ENCODE measurements around the gene CIAO3. TPM values are rescaled to one million over a fixed set of nuclear protein-coding genes. Genes with fewer than 3 reads are reported as not detected.
A peak's percentile ranks its signal among the peaks of the same experiment; 100 is the strongest.

Gene CIAO3
- polyA plus RNA-seq, 6 donors from 2014 or later = 14.1 to 29.6 (median 20.5) TPM

DNA sequence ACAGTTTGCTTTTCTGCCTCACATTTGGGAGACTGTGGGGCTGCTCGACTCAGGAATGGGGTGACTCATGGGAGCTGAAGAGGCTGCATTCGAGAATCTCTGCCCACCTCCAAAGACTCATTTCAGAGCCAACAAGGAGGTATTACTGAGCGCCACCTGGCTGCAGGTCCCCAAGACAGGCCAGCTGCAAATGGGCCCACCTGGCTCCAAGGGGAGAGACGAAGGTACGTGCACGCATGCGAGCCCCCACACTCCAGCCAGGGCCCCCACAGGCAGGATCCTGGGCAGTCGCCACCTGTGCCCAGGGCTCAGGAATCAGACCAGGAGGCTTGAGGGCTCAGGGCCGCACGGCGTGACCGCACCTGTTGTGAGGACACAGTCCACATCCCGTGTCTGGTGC, 7.9 kb downstream of the CIAO3 start:
- peaks cover 2 to 10% (median 6%) of the 10 kb centered on the region in 3 donors for H3K4me1 Mint-ChIP-seq
- H3K27me3 Mint-ChIP-seq = no peaks in the 10 kb centered on the region
- no peak overlapping the region for H3K4me3 Mint-ChIP-seq
- no peaks in the 10 kb centered on the region for H3K36me3 Mint-ChIP-seq
- H3K9me3 Mint-ChIP-seq = no peaks in the 10 kb centered on the region
- DNase-seq (no peak), ATAC-seq (ENCODE audit: low read depth in 2 of 2) (no peak)
- no peak overlapping the region for H3K27ac Mint-ChIP-seq

DNA sequence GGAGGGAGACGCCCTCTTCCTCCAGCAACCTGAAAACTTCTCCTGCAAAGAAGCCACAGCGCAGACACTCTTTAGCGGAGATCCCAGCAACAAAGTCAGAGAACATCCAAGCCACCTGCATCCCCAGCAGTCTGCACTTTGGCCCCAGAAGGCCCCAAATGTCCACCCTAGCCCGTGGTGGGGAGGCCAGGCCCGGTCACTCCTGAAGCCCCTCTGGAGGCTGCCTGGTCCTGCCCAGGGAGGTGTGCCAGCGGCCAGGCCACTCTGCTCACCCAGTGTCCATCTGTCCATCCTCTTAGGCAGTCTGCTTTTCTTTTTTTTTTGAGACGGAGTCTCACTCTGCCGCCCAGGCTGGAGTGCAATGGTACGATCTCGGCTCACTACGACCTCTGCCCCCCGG, 8.5 kb downstream of the CIAO3 start:
- Mint-ChIP-seq H3K36me3 (no peaks in the 10 kb centered on the region), H3K9me3 (no peaks in the 10 kb centered on the region), H3K4me3 (no peak overlapping the region), H3K27ac (no peak overlapping the region), H3K27me3 (no peaks in the 10 kb centered on the region), H3K4me1 (peaks cover 0 to 4% (median under 1%) of the 10 kb centered on the region in 3 donors)
- ATAC-seq (ENCODE audit: low read depth in 2 of 2) (no peak), DNase-seq (no peak)

DNA sequence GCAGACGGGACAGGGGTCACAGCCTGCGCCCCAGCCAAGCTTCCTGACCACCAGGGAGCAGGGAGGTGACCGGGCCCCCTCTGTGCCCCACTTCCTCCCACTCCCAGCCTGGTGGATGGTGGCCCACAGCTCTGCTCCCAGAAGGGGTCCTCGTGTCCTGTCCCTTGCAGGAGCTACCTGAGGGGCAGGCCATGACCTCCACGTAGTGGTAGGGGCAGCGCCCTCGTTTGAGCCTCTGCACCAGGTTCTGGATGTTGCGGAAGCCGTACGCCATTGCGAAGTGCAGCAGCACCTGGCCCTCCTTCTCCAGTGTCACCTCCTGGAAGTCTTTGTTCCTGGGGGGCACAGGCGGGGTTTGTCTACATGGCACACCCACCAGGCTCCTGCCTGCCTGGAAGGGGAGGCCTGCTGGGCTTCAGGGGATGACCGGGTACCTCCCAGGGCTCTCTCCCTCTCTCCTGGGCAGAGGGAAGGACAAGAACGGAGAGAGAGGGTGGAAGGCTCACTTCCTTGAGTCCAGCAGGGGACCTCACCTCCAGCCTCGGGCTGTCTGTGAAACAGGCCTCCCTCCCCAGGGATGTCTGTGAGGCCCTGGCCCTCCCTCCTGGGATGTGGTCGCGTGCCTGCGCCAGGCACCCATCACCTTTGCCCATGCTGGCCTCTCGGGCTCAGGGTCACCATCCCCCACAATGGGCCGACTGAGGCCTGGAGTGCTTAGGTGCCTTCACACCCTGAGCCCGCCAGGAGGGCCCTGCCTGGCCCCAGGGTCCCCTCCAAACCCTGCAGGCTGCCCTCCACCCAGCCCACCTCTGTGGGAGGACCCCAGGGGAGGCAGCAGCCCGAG, 9.9 kb downstream of the CIAO3 start:
- ATAC-seq (ENCODE audit: low read depth in 2 of 2) (no peak), DNase-seq (no peak)
- Mint-ChIP-seq H3K4me1 (peaks cover 0 to 3% (median 2%) of the 10 kb centered on the region in 3 donors), H3K4me3 (peak overlapping the region in 1 of 8 donors; percentile 15), H3K27ac (no peak overlapping the region), H3K36me3 (no peaks in the 10 kb centered on the region), H3K27me3 (no peaks in the 10 kb centered on the region), H3K9me3 (no peaks in the 10 kb centered on the region)

DNA sequence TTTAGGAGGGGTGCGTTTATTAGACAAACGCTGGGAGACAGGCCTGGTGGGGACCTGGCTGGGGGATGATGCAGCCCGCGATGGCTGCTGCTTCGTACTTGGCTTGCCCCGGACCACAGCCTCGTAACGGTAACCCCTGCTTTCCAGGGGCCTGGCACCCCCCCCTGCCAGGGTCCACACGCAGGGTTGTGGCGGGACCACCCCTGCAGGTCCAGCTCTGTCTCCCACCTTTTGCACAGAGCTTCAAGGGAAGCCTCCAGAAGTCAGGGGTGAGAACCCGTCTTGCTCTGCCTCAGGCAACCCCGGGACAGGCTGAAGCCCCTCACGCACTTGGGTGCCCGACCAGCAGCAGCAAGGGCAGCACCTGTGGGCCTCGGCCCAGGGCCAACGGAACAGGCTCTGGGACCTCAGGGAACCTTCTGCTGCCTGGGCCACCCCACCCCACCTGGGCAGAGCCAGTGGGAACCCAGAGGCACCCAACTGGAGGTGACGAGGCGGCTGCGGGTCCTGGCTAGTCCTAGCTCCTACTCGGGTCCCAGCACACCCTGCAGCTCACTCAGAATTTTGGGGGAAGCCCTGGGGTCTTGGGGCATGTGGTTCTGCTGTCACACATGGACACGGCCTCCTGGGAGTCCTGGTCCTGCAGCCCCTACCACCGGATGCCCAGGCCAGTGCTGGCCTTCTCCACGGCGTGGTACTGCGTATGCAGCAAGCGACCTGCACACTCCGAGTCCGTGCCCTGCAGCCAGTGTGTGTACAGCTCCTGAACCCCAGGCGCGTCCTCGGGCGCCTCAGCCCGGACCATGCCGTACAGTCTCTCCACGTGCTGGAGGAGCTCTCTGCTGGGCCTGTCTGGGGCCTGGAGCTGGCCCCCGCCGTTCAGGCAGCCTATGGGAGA, 10.8 kb downstream of the CIAO3 start:
- ATAC-seq (ENCODE audit: low read depth in 2 of 2) (no peak), DNase-seq (no peak)
- H3K36me3 Mint-ChIP-seq = no peaks in the 10 kb centered on the region
- H3K4me1 Mint-ChIP-seq = peaks cover 0 to 5% (median 0%) of the 10 kb centered on the region in 3 donors
- H3K4me3 Mint-ChIP-seq = peak overlapping the region in 6 of 8 donors; percentile 15 to 60 (median 32)
- H3K27ac Mint-ChIP-seq = peak overlapping the region in 1 of 6 donors; percentile 11
- no peaks in the 10 kb centered on the region for H3K27me3 Mint-ChIP-seq
- no peaks in the 10 kb centered on the region for H3K9me3 Mint-ChIP-seq

DNA sequence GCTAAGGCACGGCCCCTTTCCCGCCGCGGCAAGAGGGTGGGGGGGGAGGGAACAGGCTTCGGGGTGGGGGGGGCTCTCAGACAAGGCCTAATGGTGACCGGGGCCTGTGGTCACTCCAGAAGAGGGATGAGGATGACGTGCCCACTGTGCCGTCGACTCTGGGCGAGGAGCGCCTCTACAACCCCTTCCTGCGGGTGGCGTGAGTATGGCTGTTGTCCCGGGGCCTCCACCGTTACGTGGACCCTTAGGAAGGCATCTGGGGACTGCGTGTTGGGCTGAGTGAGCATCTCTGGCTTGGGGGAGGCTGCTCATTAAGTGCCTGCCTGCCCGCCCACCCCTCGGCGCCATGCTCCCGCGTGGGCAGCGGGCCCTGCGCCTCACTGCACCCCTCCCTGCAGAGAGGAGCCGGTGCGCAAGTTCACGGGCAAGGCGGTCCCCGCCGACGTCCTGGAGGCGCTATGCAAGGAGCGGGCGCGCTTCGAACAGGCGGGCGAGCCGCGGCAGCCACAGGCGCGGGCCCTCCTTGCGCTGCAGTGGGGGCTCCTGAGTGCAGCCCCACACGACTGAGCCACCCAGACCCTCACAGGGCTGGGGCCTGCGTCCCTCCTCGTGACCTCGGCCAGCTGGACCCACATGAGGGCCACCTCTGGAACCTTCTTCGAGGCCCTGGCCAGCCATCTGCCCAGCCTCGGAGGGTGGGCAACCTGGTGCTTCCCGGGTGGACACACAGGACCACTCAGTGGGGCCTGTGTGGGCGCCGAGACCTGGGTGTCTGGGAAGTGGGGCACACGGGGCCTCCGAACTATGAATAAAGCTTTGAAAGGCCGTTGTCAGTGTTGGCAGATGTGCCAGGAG, 11.7 kb downstream of the CIAO3 start:
- Mint-ChIP-seq H3K9me3 (no peaks in the 10 kb centered on the region), H3K4me3 (peak overlapping the region in 5 of 8 donors; percentile 47 to 75 (median 55)), H3K4me1 (peaks cover 0 to 5% (median 0%) of the 10 kb centered on the region in 3 donors), H3K27me3 (no peaks in the 10 kb centered on the region), H3K36me3 (no peaks in the 10 kb centered on the region), H3K27ac (peak overlapping the region in 2 of 6 donors; percentile 15 to 43)
- ATAC-seq (ENCODE audit: low read depth in 2 of 2) (no peak), DNase-seq (no peak)

DNA sequence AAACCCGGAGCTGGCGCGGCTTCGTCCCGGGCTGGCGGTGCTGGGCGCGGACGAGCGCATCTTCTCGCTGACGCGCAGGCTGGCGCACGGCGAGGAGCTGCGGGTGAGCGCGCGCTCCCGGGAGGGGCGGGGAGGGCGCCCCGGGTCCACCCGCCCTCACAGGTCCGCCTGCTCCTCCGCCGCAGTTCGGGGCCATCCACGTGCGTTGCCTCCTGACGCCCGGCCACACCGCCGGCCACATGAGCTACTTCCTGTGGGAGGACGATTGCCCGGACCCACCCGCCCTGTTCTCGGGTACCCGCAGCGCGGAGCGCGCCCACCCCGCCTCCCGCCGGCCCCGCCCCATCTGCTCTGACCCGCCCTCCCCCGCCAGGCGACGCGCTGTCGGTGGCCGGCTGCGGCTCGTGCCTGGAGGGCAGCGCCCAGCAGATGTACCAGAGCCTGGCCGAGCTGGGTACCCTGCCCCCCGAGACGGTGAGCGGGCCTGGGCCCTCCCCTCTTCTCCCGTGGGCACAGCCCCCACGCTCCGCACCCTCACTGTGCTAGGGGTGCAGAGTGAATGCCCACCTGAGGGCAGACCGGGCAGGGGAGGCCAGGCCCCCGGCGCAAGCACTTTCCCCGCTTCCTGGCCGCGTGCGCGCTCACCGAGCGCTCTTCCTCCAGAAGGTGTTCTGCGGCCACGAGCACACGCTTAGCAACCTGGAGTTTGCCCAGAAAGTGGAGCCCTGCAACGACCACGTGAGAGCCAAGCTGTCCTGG, 12.5 kb downstream of the CIAO3 start:
- peak overlapping the region in 6 of 8 donors; percentile 49 to 75 (median 55) for H3K4me3 Mint-ChIP-seq
- H3K27me3 Mint-ChIP-seq = no peaks in the 10 kb centered on the region
- no peaks in the 10 kb centered on the region for H3K9me3 Mint-ChIP-seq
- peaks cover 0 to 5% (median 0%) of the 10 kb centered on the region in 3 donors for H3K4me1 Mint-ChIP-seq
- peak; percentile 77 for DNase-seq
- peak overlapping the region in 2 of 6 donors; percentile 15 to 43 for H3K27ac Mint-ChIP-seq
- H3K36me3 Mint-ChIP-seq = no peaks in the 10 kb centered on the region
- ATAC-seq (ENCODE audit: low read depth in 2 of 2) = peak; percentile 77 to 82

DNA sequence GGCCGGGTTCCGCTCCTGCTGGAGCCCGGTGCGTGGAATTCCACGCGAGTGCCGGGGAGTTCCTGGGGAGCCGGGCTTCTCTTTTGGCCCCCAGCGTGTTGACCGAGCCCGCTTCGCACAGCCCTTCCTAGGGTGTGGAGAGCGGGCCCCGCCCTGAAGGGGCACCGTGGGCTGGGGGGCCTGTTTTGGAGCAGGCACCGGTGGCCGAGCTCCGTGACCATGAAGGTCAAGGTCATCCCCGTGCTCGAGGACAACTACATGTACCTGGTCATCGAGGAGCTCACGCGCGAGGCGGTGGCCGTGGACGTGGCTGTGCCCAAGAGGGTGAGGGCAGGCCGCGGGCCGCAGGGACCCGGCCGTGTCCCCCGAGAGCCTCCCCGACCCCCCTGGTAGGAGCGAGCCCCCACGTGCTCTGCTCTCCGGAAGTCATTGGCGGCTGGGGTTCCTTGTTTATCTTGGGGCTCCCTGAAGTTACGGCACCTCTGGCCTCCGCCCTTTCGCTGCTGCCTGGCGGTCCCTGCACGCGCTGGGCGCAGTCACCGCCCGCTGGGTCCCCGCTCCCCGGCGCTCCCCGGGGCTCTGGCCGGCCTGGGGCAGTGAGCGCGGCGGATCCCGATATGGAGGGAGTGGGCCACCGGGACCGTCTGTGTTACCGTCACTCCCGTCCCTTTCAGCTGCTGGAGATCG, 13.4 kb downstream of the CIAO3 start:
- peak overlapping the region in 7 of 8 donors; percentile 45 to 75 (median 54) for H3K4me3 Mint-ChIP-seq
- no peaks in the 10 kb centered on the region for H3K27me3 Mint-ChIP-seq
- H3K9me3 Mint-ChIP-seq = no peaks in the 10 kb centered on the region
- H3K36me3 Mint-ChIP-seq = no peaks in the 10 kb centered on the region
- peaks cover 0 to 5% (median 5%) of the 10 kb centered on the region in 3 donors for H3K4me1 Mint-ChIP-seq
- H3K27ac Mint-ChIP-seq = no peak overlapping the region
- peak; percentile 35 to 40 for ATAC-seq (ENCODE audit: low read depth in 2 of 2)
- peak; percentile 46 for DNase-seq

DNA sequence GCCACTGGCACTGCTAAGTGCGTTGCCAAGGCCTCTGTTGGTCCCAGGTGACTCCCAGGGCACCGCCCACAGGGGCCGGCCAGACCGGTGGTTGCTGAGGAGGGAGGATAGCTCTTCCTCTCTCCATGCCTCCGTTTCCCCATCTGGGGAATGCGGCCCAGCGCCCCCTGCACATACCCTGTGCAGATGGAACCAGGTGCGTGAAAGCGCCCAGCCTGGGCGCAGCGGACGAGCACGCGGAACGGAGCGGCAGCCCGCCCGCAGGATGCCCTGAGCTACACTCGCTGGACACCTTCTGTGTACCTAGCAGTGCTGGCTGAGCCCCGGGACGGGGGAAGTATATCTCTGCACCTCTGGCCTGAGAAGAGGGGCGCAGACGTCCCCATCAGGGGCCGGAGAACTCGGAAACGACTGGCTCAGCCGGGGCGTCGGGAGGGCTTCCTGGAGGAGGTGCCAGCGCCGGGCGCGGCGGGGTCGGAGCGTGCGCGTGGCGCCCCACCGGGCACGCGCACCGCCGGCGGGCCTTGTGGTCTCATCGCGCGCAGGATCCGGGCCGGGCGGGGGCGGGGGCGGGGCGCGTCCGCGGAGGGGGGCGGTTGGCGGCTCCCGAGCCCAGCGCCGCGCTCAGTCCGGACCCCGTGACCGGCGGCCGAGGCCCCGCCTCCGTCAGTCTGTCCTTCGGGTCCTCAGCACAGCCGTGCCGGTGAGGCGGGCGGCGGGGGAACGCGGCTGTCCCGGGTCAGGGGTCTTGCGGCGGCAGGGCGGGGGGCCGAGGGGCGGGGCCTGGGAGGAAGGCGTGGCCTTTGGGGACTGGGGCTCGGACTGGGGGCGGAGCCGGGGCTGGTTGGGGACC, 14.1 kb downstream of the CIAO3 start, which contains the start of the genes CCDC78 and HAGHL:
CCDC78 (minus strand) TSS at position 6 of the 853 bp plus-strand sequence. CDS start 76 bp downstream, outside the sequence.
HAGHL (plus strand) TSS at position 669 of the 853 bp plus-strand sequence. CDS start 404 bp downstream, outside the sequence.
- no peaks in the 10 kb centered on the region for H3K27me3 Mint-ChIP-seq
- H3K36me3 Mint-ChIP-seq = no peaks in the 10 kb centered on the region
- peak within 1 kb of the TSS; percentile 74 to 87 (median 82) for H3K4me3 Mint-ChIP-seq
- DNase-seq = peak; percentile 56
- H3K4me1 Mint-ChIP-seq = peaks cover 0 to 5% (median 5%) of the 10 kb centered on the region in 3 donors
- H3K9me3 Mint-ChIP-seq = no peaks in the 10 kb centered on the region
- peak within 1 kb of the TSS in 5 of 6 donors; percentile 24 to 91 (median 59) for H3K27ac Mint-ChIP-seq
- ATAC-seq (ENCODE audit: low read depth in 2 of 2) = peak; percentile 29 to 30

DNA sequence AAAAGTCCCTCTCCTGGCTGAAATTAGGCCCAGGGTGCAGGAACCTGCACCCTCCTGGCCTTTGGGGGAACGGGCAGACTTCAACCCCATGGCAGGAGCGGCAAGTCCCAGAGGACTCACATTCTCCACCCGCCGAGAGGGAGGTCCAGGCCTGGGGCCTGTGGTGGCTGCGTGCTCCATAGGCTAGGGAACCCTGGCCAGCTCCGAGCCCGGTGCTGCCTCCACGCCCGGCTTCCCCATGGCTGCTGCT, 14.7 kb downstream of the CIAO3 start:
- DNase-seq = no peak
- H3K27me3 Mint-ChIP-seq = no peaks in the 10 kb centered on the region
- ATAC-seq (ENCODE audit: low read depth in 2 of 2) = no peak
- no peaks in the 10 kb centered on the region for H3K9me3 Mint-ChIP-seq
- peak overlapping the region in 5 of 8 donors; percentile 70 to 86 (median 76) for H3K4me3 Mint-ChIP-seq
- peak overlapping the region in 2 of 6 donors; percentile 33 to 59 for H3K27ac Mint-ChIP-seq
- no peaks in the 10 kb centered on the region for H3K36me3 Mint-ChIP-seq
- peaks cover 0 to 5% (median 5%) of the 10 kb centered on the region in 3 donors for H3K4me1 Mint-ChIP-seq

DNA sequence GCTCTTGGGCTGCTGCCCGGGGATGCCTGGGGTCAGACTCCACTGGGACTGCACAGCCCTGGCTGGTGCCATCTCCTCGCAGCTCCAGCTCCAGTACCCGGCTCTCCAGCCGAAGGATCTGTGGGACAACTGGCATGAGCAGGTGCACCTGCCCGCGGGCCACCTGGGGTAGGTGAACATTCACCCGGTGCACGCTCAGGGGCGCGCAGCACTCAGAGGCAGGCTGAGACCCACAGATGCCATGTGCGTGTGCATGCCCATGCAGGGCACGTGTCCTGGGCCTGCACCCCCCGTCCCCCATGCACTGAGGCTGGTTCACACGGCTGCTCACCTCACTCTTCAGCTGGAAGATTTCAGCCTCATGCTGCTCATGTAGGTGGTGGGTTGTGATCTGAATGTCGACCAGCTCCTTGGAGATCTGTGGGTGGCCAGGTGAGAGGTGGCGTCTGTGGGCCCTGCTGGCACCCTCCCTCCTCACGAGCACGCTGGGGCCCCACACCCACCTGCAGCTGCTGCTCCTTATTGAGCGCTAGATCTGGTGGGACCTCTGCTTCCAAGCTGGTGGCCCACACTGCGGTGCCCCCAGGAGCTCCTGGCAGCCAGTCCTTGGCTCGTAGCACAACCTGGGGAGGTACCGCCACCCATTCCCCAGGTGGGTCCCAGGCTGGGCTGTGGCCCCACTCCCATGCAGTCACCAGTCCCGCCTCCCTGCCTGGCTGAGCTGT, 15.2 kb downstream of the CIAO3 start:
- H3K27me3 Mint-ChIP-seq = no peaks in the 10 kb centered on the region

DNA sequence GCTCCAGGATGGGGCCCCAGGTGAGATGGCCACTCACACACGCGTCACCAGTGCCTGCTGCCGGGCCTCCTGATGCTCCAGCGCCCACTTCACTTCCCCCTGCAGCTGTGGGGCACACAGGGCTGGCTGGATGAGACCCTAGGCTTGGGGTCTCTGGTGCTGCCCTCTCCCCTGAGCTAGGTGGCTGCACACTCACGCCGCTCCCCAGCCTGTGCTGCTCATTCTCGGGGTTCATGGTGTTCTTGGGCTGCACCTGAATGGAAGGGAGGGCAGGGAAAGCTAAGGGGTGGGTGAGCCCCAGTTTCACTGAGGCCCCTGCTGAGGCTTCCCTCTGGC, 15.8 kb downstream of the CIAO3 start:
- Mint-ChIP-seq H3K9me3 (no peaks in the 10 kb centered on the region), H3K4me3 (peak overlapping the region in 1 of 8 donors; percentile 86), H3K4me1 (peaks cover 5 to 11% (median 5%) of the 10 kb centered on the region in 3 donors), H3K36me3 (no peaks in the 10 kb centered on the region), H3K27me3 (no peaks in the 10 kb centered on the region), H3K27ac (peak overlapping the region in 1 of 6 donors; percentile 81)
- ATAC-seq (ENCODE audit: low read depth in 2 of 2) (no peak), DNase-seq (no peak)

More for the DNA sequence above, 15.2 kb downstream of the CIAO3 start:
- DNase-seq (no peak), ATAC-seq (ENCODE audit: low read depth in 2 of 2) (no peak)
- H3K36me3 Mint-ChIP-seq = no peaks in the 10 kb centered on the region
- peak overlapping the region in 6 of 8 donors; percentile 29 to 86 (median 72) for H3K4me3 Mint-ChIP-seq
- peaks cover 0 to 5% (median 5%) of the 10 kb centered on the region in 3 donors for H3K4me1 Mint-ChIP-seq
- no peaks in the 10 kb centered on the region for H3K9me3 Mint-ChIP-seq
- peak overlapping the region in 2 of 6 donors; percentile 53 to 59 for H3K27ac Mint-ChIP-seq

Measured in naive B cell (primary cell).